Nephron progenitor cell (in vitro differentiated cells): ENCODE measurements around the gene TRAF1.

Experiments
- DNase-seq: peaks from one replicate; pipeline ENCODE4 v3.0.0; 2021
- H3K27ac Mint-ChIP-seq: 2 replicates; pipeline ENCODE4 v1.8.0; 2021; ENCODE audit warnings: mild to moderate bottlenecking, moderate library complexity, mixed read lengths
- H3K27me3 Mint-ChIP-seq: 2 replicates; pipeline ENCODE4 v1.8.0; 2021; ENCODE audit warnings: mild to moderate bottlenecking, low read depth, mixed read lengths; ENCODE audit not compliant: poor library complexity
- H3K36me3 Mint-ChIP-seq: 2 replicates; pipeline ENCODE4 v1.8.0; 2021; ENCODE audit warnings: low read depth, mixed read lengths
- H3K4me1 Mint-ChIP-seq: 2 replicates; pipeline ENCODE4 v1.8.0; 2021; ENCODE audit warnings: mixed read lengths
- H3K4me3 Mint-ChIP-seq: 2 replicates; pipeline ENCODE4 v1.8.0; 2021; ENCODE audit warnings: mild to moderate bottlenecking, moderate library complexity, mixed read lengths
- H3K9me3 Mint-ChIP-seq: 2 replicates; pipeline ENCODE4 v1.8.0; 2021; ENCODE audit warnings: mild to moderate bottlenecking, moderate library complexity, mixed read lengths
- CTCF ChIP-seq: fragments of 200-600 bp; sonication (generic); IDR thresholded peaks from 2 replicates; pipeline ENCODE4 v1.5.0; 2021; ENCODE audit warnings: antibody characterized with exemption

Gene TRAF1

DNA sequence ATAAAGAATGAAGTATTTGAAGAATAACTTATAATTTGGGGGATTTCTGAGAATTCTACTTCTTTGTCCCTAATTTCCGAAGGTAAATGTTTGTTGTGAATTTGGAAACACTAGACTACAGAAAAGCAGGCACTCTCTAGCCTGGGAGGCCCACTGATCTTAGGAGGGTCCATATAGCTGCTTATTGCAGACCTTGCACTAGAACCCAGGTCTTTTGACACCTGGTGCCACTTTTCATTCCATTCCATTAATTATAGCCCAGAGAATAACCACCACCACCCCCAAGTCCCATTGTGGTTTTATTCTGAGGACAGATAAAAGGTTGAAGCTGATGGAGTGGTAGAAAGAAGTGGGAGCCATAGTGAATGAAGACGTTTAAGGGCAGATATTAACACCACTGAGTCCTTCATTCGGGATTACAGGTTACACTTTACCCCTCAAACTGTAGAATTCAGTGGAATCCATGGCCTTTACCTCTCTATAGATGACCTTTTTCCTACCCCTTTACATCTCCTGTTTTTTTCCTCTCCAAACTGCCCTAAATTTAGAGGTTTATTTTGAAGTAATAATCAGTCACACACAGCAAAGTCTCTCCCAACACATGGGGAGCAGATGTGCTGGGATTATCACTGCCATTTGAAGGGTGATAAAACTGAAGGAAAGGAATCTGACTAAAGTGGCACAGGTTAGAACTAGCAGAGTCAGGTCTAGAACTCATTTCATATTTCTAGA is 71.8 kb downstream of the TRAF1 start:
- TF ChIP-seq CTCF = no peak
- no peaks in the 10 kb centered on the region for H3K9me3 Mint-ChIP-seq
- no peak overlapping the region for H3K4me3 Mint-ChIP-seq
- H3K27me3 Mint-ChIP-seq = peaks cover 2% of the 10 kb centered on the region
- H3K27ac Mint-ChIP-seq = peak overlapping the region; percentile 27
- H3K4me1 Mint-ChIP-seq = peaks cover 10% of the 10 kb centered on the region
- peaks cover 7% of the 10 kb centered on the region for H3K36me3 Mint-ChIP-seq
- no peak for DNase-seq

DNA sequence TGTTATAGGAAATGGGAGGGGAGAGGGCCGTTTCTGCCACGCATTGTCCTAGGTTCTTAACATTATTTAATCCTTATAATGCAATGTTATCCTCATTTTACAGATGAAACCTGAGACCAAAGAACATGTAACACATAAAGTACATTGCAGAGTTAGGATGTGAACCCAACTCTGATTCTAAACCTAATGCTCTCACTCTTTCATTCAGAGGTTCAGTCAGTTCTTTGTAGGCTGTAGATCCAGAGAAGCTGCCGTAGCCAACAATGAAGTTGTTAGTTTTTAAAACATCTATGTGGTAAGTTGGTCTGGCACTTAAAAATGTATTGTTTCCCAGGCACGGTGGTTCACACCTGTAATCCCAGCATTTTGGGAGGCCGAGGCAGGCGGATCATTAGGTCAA is 73.4 kb downstream of the TRAF1 start:
- Mint-ChIP-seq H3K27me3 (peaks cover 2% of the 10 kb centered on the region), H3K36me3 (no peaks in the 10 kb centered on the region), H3K4me1 (peaks cover 2% of the 10 kb centered on the region), H3K4me3 (no peak overlapping the region), H3K9me3 (no peaks in the 10 kb centered on the region), H3K27ac (no peak overlapping the region)
- no peak for DNase-seq
- no peak for TF ChIP-seq CTCF
